Measurements from ENCODE around the gene TRIO.

GRCh38 chr5:14483504-14484157 lies 340.5 kb downstream of the TRIO start:
- no peak for TF ChIP-seq CTCF (IDR thresholded peaks at IDR 0.05)
- no peak for TF ChIP-seq POLR2A (IDR thresholded peaks at IDR 0.05)
